CD4-positive, alpha-beta T cell treated with Interleukin-17A for 4 hours (primary cell): ENCODE data around the gene EVI2A.

Source experiments
- DNase-seq: peaks from one replicate; pipeline ENCODE4 v3.0.0-alpha.2; 2020; ENCODE audit warnings: mixed read lengths

Gene EVI2A

DNA sequence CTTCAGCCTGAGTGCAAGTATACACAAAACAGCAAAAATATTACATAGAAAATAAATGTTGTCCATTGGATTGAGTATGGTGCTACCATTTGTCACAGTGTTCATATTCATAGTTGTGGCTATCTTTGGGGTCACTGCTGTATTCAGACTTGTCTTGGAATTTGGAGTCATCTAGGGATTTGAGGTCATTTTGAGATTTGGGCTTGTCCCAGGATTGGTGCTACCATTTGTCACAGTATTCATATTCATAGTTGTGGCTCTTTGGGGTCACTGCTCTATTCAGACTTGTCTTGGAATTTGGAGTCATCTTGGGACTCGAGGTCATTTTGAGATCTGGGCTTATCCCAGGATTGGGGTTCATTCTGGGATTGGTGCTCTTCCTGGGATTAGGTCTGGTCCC is 49.2 kb downstream of the EVI2A start:
- no peak for DNase-seq

- no peak for DNase-seq
Observed at GRCh38 chr17:31269578-31269983, 51.8 kb downstream of the EVI2A start.

GRCh38 chr17:31269036-31269577 is 52.3 kb downstream of the EVI2A start:
- DNase-seq, result no peak
